ENCODE data around the gene PMEL.

- TF ChIP-seq CTCF (IDR thresholded peaks at IDR 0.05) = no peak
- no peak for TF ChIP-seq POLR2A (IDR thresholded peaks at IDR 0.05)
These were observed 13.2 kb upstream of the PMEL start for GRCh38 chr12:55979069-55979468.

Measured in adrenal gland (tissue), 5 donors.